ENCODE results near the gene HSPB8.

HSPB8 gene

DNA sequence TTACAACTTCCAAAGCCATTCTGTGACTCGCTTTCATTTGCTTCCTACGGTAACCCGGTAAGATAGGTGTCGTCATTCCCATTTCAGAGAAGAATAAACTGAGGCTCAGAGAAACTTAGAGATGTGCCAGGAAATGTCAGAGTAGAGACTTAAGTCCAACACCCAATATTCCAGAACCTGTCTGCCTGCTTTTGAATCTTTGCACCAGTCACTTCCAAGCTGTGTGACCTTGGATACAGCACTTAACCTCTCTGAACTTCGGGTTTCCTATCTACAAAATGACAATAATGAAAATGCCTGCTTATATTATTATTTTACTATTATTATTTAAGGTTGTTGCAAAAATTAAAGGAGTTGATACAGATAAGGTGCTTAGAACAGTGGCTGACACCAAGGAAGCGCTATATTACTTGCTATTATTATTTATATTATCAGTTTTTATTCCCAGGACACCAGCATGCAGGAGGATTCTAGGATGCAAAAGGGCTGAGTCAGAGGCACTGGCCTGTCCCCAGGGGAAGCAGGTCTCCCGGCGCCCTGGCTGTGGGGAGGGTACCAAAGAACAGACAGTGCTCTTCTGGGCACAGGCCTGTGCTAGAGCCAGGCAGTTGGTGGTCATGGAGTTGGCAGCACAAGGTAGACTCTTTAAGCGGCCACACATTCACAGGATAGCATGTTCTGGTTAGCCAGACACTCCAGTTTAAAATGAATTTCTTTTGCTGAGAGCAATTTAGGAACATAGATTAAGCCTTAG lies 5.4 kb downstream of the HSPB8 start:
- H3K36me3 ChIP-seq (ENCODE audit: control insufficient read depth, insufficient read depth, low read length) = no peaks in the 10 kb centered on the region
- no peaks in the 10 kb centered on the region for H3K9me3 ChIP-seq (ENCODE audit: control insufficient read depth, low read length)
- peaks cover 23% of the 10 kb centered on the region for H3K4me1 ChIP-seq
- H3K4me3 ChIP-seq (ENCODE audit: low read depth, low read length) = no peak overlapping the region
- H3K27ac ChIP-seq = peak overlapping the region; percentile 63
- H2AFZ ChIP-seq = no peak overlapping the region
- no peak overlapping the region for H3K4me2 ChIP-seq (ENCODE audit: low read length)
- TF ChIP-seq, protein P1, sequence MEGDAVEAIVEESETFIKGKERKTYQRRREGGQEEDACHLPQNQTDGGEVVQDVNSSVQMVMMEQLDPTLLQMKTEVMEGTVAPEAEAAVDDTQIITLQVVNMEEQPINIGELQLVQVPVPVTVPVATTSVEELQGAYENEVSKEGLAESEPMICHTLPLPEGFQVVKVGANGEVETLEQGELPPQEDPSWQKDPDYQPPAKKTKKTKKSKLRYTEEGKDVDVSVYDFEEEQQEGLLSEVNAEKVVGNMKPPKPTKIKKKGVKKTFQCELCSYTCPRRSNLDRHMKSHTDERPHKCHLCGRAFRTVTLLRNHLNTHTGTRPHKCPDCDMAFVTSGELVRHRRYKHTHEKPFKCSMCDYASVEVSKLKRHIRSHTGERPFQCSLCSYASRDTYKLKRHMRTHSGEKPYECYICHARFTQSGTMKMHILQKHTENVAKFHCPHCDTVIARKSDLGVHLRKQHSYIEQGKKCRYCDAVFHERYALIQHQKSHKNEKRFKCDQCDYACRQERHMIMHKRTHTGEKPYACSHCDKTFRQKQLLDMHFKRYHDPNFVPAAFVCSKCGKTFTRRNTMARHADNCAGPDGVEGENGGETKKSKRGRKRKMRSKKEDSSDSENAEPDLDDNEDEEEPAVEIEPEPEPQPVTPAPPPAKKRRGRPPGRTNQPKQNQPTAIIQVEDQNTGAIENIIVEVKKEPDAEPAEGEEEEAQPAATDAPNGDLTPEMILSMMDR (IDR thresholded peaks at IDR 0.05) = no peak
- H3K79me2 ChIP-seq = peaks cover 17% of the 10 kb centered on the region
- H3K27me3 ChIP-seq (ENCODE audit: control insufficient read depth, insufficient read depth, low read length) = no peaks in the 10 kb centered on the region
- H3K9ac ChIP-seq = no peak overlapping the region

GRCh38 chr12:119195256-119195655 lies 16.5 kb downstream of the HSPB8 start:
- Histone ChIP-seq H3K27ac (no peak overlapping the region), H3K4me3 (ENCODE audit: low read depth, low read length) (no peak overlapping the region), H3K27me3 (ENCODE audit: control insufficient read depth, insufficient read depth, low read length) (no peaks in the 10 kb centered on the region), H3K36me3 (ENCODE audit: control insufficient read depth, insufficient read depth, low read length) (no peaks in the 10 kb centered on the region), H3K9me3 (ENCODE audit: control insufficient read depth, low read length) (no peaks in the 10 kb centered on the region), H3K4me2 (ENCODE audit: low read length) (no peak overlapping the region), H3K9ac (no peak overlapping the region), H3K79me2 (no peaks in the 10 kb centered on the region), H2AFZ (no peak overlapping the region), H3K4me1 (no peaks in the 10 kb centered on the region)
- TF ChIP-seq, protein P1 (IDR thresholded peaks at IDR 0.05) = no peak

- Histone ChIP-seq H3K4me2 (ENCODE audit: low read length) (no peak overlapping the region), H3K4me3 (ENCODE audit: low read depth, low read length) (no peak overlapping the region), H3K27me3 (ENCODE audit: control insufficient read depth, insufficient read depth, low read length) (no peaks in the 10 kb centered on the region), H3K4me1 (no peaks in the 10 kb centered on the region), H3K27ac (no peak overlapping the region), H3K9me3 (ENCODE audit: control insufficient read depth, low read length) (no peaks in the 10 kb centered on the region), H3K36me3 (ENCODE audit: control insufficient read depth, insufficient read depth, low read length) (no peaks in the 10 kb centered on the region), H2AFZ (no peak overlapping the region), H3K9ac (no peak overlapping the region), H3K79me2 (no peaks in the 10 kb centered on the region)
- TF ChIP-seq, protein P1 (IDR thresholded peaks at IDR 0.05) = no peak
Measured at GRCh38 chr12:119198440-119198839, 19.7 kb downstream of the HSPB8 start.

DNA sequence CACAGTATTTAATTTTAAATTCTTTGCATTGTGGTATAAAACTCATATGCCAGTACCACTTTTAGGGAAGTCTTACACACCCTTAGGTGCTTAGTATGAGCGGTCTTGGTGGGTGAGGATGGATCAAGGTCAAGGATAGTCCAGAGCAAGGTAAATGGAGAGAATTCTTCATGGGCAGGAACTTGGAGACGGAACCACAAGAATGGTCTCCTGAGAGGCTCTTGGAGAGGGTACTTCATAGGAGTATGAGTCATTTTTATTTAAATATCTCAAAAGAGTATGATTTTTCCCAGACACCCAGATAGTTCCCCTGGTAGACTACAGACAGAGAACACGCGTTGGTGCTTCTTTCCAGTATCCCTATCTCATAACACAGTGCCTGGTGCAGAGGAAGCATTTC lies 21.9 kb downstream of the HSPB8 start:
- Histone ChIP-seq H3K4me1 (peaks cover 6% of the 10 kb centered on the region), H3K36me3 (ENCODE audit: control insufficient read depth, insufficient read depth, low read length) (no peaks in the 10 kb centered on the region), H3K79me2 (no peaks in the 10 kb centered on the region), H3K27ac (no peak overlapping the region), H3K9me3 (ENCODE audit: control insufficient read depth, low read length) (no peaks in the 10 kb centered on the region), H3K27me3 (ENCODE audit: control insufficient read depth, insufficient read depth, low read length) (no peaks in the 10 kb centered on the region), H2AFZ (no peak overlapping the region), H3K4me3 (ENCODE audit: low read depth, low read length) (no peak overlapping the region), H3K4me2 (ENCODE audit: low read length) (no peak overlapping the region), H3K9ac (no peak overlapping the region)
- TF ChIP-seq, protein P1 (IDR thresholded peaks at IDR 0.05) = no peak

Data from parathyroid adenoma (tissue), 2 donors.